ENCODE results near the gene PLEKHA1. TPM values are rescaled to one million over a fixed set of nuclear protein-coding genes. Genes with fewer than 3 reads are reported as not detected.

Gene PLEKHA1
- total and polyA plus RNA-seq, 2 of the 4 experiments (the other 2 are of a cell fraction): 7.2 to 9.5 TPM

DNA sequence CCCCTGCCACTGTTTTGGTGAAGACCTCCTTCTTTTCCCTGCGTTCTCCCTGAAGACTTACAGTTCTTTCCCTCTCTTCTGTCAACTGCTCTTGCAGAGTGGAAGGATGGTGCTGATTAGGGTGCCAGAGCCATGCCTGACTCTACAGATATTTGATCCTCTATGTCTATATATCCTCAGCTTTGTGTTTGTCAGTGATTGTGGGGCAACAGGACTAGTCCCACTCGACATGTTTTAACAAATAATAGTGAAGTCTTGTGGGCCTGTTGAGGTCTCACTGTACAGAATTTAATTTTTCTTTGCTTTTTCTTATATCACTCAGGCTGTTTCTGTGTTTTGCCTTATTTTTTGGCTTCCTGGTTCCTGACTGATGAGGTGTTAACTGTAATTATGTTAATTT, 5.0 kb downstream of the PLEKHA1 start:
- Histone ChIP-seq H2BK120ac (ENCODE audit: low read depth, low read length) (no peak overlapping the region), H3K4ac (ENCODE audit: low read depth, low read length) (no peak overlapping the region), H2AK9ac (replicated peaks; ENCODE audit: low read depth, low read length, poor library complexity) (no peak overlapping the region), H4K8ac (ENCODE audit: low read depth in 2 of 2, low read length in 2 of 2) (no peak overlapping the region), H3K18ac (ENCODE audit: low read depth, low read length) (no peak overlapping the region), H2BK15ac (ENCODE audit: low read depth, low read length) (no peak overlapping the region), H2BK20ac (ENCODE audit: low read depth, low read length) (no peak overlapping the region), H3K27ac (ENCODE audit: insufficient read depth, low read length) (no peak overlapping the region), H3K36me3 (ENCODE audit: control insufficient read depth, insufficient read depth, low read length) (no peaks in the 10 kb centered on the region), H2BK5ac (ENCODE audit: low read depth, low read length, poor library complexity, severe bottlenecking) (no peak overlapping the region), H3K4me1 (ENCODE audit: control insufficient read depth, insufficient read depth, low read length) (no peaks in the 10 kb centered on the region), H3K14ac (replicated peaks; ENCODE audit: low read depth, low read length) (no peak overlapping the region), H3K9me3 (ENCODE audit: control insufficient read depth, insufficient read depth, low read length) (no peaks in the 10 kb centered on the region), H3K4me2 (ENCODE audit: low read depth, low read length) (no peak overlapping the region), H4K5ac (ENCODE audit: low read depth, low read length) (no peak overlapping the region), H3K56ac (ENCODE audit: extremely low read depth, insufficient read depth, low read length) (no peak overlapping the region), H3K79me1 (ENCODE audit: low read depth in 1 of 2, low read length in 2 of 2) (peaks cover 5 to 24% of the 10 kb centered on the region in 2 experiments; a peak in 3 of 4 replicates), H2AK5ac (ENCODE audit: low read depth, low read length) (no peak overlapping the region), H4K20me1 (ENCODE audit: insufficient read depth, low read length) (no peaks in the 10 kb centered on the region), H3K4me3 (ENCODE audit: insufficient read depth, low read depth, low read length) (no peak overlapping the region), H2AFZ (replicated peaks; ENCODE audit: low read length, poor library complexity) (no peak overlapping the region), H3K9ac (ENCODE audit: low read depth, low read length) (no peak overlapping the region), H3K27me3 (ENCODE audit: control insufficient read depth, insufficient read depth, low read length) (no peaks in the 10 kb centered on the region), H3K9me1 (ENCODE audit: insufficient read depth, low read length) (no peaks in the 10 kb centered on the region), H4K91ac (ENCODE audit: insufficient read depth, low read depth, low read length) (no peak overlapping the region), H3K23ac (ENCODE audit: low read depth, low read length) (no peak overlapping the region)
- no TSS peak for BruUV-seq (replicated peaks)
- intact Hi-C loops (cut with micrococcal nuclease): loop anchor here (5.0 kb wide), 1 partner anchor 43 kb away; no protein-coding TSS in a partner anchor
- ATAC-seq (ENCODE audit: low read depth): no peak
- DNase-seq: no peak
- no CpG with 5 or more reads among the region's 2 CpGs for WGBS, 2 experiments (ENCODE audit: extremely low coverage in 2 of 2, insufficient read length in 1 of 2)
- in situ Hi-C loops (cut with MboI; ENCODE audit: low sequenced_read_pairs): no loop called here
- dilution Hi-C loops (cut with HindIII; ENCODE audit: low sequenced_read_pairs, unreplicated experiment): no loop called here
- no peak for TF ChIP-seq MAZ (IDR thresholded peaks at IDR 0.05; ENCODE audit: borderline replicate concordance, low read depth, low read length)
- TF ChIP-seq NFE2L2 (IDR thresholded peaks at IDR 0.05; ENCODE audit: low read depth, low read length): no peak
- TF ChIP-seq MAFK (IDR thresholded peaks at IDR 0.05; ENCODE audit: low read depth, low read length): no peak
- TF ChIP-seq CEBPB (IDR thresholded peaks at IDR 0.05; ENCODE audit: low read depth, low read length): no peak
- no peak for TF ChIP-seq POLR2A (IDR thresholded peaks at IDR 0.05; ENCODE audit: low read depth, low read length)
- no peak for TF ChIP-seq FOS (IDR thresholded peaks at IDR 0.05; ENCODE audit: low read depth, low read length)
- TF ChIP-seq USF2 (IDR thresholded peaks at IDR 0.05; ENCODE audit: low read depth, low read length): no peak
- no peak for TF ChIP-seq RCOR1 (IDR thresholded peaks at IDR 0.05; ENCODE audit: insufficient replicate concordance, low read length)
- no peak for TF ChIP-seq CHD1 (IDR thresholded peaks at IDR 0.05; ENCODE audit: low read depth, low read length)
- TF ChIP-seq RAD21 (IDR thresholded peaks at IDR 0.05; ENCODE audit: low read length): no peak
- TF ChIP-seq RFX5 (IDR thresholded peaks at IDR 0.05; ENCODE audit: low read depth, low read length): no peak
- TF ChIP-seq BHLHE40 (IDR thresholded peaks at IDR 0.05; ENCODE audit: low read depth, low read length): no peak
- no peak for TF ChIP-seq SMC3 (IDR thresholded peaks at IDR 0.05; ENCODE audit: low read depth, low read length)
- TF ChIP-seq, protein P1, sequence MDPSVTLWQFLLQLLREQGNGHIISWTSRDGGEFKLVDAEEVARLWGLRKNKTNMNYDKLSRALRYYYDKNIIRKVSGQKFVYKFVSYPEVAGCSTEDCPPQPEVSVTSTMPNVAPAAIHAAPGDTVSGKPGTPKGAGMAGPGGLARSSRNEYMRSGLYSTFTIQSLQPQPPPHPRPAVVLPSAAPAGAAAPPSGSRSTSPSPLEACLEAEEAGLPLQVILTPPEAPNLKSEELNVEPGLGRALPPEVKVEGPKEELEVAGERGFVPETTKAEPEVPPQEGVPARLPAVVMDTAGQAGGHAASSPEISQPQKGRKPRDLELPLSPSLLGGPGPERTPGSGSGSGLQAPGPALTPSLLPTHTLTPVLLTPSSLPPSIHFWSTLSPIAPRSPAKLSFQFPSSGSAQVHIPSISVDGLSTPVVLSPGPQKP (IDR thresholded peaks at IDR 0.05; ENCODE audit: borderline replicate concordance, low read depth, low read length): no peak
- TF ChIP-seq, protein P2, sequence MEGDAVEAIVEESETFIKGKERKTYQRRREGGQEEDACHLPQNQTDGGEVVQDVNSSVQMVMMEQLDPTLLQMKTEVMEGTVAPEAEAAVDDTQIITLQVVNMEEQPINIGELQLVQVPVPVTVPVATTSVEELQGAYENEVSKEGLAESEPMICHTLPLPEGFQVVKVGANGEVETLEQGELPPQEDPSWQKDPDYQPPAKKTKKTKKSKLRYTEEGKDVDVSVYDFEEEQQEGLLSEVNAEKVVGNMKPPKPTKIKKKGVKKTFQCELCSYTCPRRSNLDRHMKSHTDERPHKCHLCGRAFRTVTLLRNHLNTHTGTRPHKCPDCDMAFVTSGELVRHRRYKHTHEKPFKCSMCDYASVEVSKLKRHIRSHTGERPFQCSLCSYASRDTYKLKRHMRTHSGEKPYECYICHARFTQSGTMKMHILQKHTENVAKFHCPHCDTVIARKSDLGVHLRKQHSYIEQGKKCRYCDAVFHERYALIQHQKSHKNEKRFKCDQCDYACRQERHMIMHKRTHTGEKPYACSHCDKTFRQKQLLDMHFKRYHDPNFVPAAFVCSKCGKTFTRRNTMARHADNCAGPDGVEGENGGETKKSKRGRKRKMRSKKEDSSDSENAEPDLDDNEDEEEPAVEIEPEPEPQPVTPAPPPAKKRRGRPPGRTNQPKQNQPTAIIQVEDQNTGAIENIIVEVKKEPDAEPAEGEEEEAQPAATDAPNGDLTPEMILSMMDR (conservative IDR thresholded peaks at IDR 0.05; ENCODE audit: low read depth, low read length): no peak
- no peak for TF ChIP-seq MXI1 (IDR thresholded peaks at IDR 0.05; ENCODE audit: borderline replicate concordance, low read depth, low read length)
- ChIA-PET POLR2A (ENCODE audit: unreplicated experiment) (no interaction called here), CTCF (no interaction called here)
